Caco-2 (cell line): ENCODE results near the gene SFTPB. TPM values are rescaled to one million over a fixed set of nuclear protein-coding genes. Genes with fewer than 3 reads are reported as not detected.
A peak's percentile ranks its signal among the peaks of the same experiment; 100 is the strongest.

Experiments
- BruUV-seq: library from RNA; stranded (reverse); fragments of 400-500 nt; replicated peaks from 2 replicates; lab custom pipeline; 2021; lab: Mats Ljungman, UMichigan
- CTCF ChIA-PET: fragments of 300-600 bp; sonication (Branson Sonifier 250); formaldehyde crosslinking; loops from one replicate; lab custom pipeline; 2022; ENCODE audit warnings: antibody characterized with exemption; lab: Charles Lee
- POLR2A ChIA-PET: fragments of 300-600 bp; sonication (Branson Sonifier 250); formaldehyde crosslinking; loops from one replicate; lab custom pipeline; 2022; ENCODE audit warnings: antibody characterized with exemption; lab: Charles Lee
- DNase-seq, 2 experiments: peaks; one replicate each; pipeline versions ENCODE4 v3.0.0 to v3.0.0-alpha.2; 2020 to 2022
- H3K27me3 ChIP-seq: replicated peaks from 2 replicates; pipeline ENCODE4 v1.6.0; 2011; ENCODE audit warnings: low read length; ENCODE audit not compliant: control insufficient read depth, insufficient read depth
- H3K36me3 ChIP-seq: 2 replicates; pipeline ENCODE4 v1.5.1; 2011; ENCODE audit warnings: low read length; ENCODE audit not compliant: control insufficient read depth, insufficient read depth
- H3K4me1 ChIP-seq: fragments of 250-450 bp; sonication (Bioruptor Pico); 2 replicates; pipeline ENCODE4 v1.5.1; 2020; ENCODE audit warnings: mild to moderate bottlenecking
- H3K4me3 ChIP-seq: 2 replicates; pipeline ENCODE4 v1.5.1; 2011; ENCODE audit warnings: low read depth, mild to moderate bottlenecking, control low read depth, low read length
- H3K9me3 ChIP-seq: fragments of 250-450 bp; sonication (Bioruptor Pico); 2 replicates; pipeline ENCODE4 v1.5.1; 2020; ENCODE audit warnings: mild to moderate bottlenecking, moderate library complexity
- H3K27ac Mint-ChIP-seq: one replicate; pipeline ENCODE4 v1.8.0; 2022; ENCODE audit warnings: mixed read lengths; ENCODE audit not compliant: unreplicated experiment
- H3K27me3 Mint-ChIP-seq: one replicate; pipeline ENCODE4 v1.8.0; 2022; ENCODE audit warnings: mixed read lengths; ENCODE audit not compliant: insufficient read depth, unreplicated experiment
- H3K36me3 Mint-ChIP-seq: one replicate; pipeline ENCODE4 v1.8.0; 2022; ENCODE audit warnings: mild to moderate bottlenecking, mixed read lengths; ENCODE audit not compliant: insufficient read depth, unreplicated experiment
- H3K4me1 Mint-ChIP-seq: one replicate; pipeline ENCODE4 v1.8.0; 2022; ENCODE audit warnings: low read depth, mixed read lengths; ENCODE audit not compliant: unreplicated experiment
- H3K4me3 Mint-ChIP-seq: one replicate; pipeline ENCODE4 v1.8.0; 2022; ENCODE audit warnings: mild to moderate bottlenecking, moderate library complexity, mixed read lengths; ENCODE audit not compliant: unreplicated experiment
- H3K9me3 Mint-ChIP-seq: one replicate; pipeline ENCODE4 v1.8.0; 2022; ENCODE audit warnings: mixed read lengths; ENCODE audit not compliant: unreplicated experiment
- intact Hi-C: fragments of 100-400 bp; cut with micrococcal nuclease; formaldehyde crosslinking; loops from one replicate; pipeline ENCODE4 v1.10.0; 2022; ENCODE audit not compliant: unreplicated experiment
- total RNA-seq: library from RNA; stranded (reverse); gene quantifications from 2 replicates; pipeline ENCODE4 v1.2.3, GENCODE V29; 2022
- TF ChIP-seq, protein P1 (sequence below), 2 experiments: fragments of 200-600 bp in 1 of 2; IDR thresholded peaks; 1 replicate in 1 of 2; 2 replicates in 1 of 2; pipeline versions ENCODE4 v1.5.1 to v1.8.0; 2011 to 2022; ENCODE audit warnings: antibody characterized with exemption in 1 of 2, control low read depth in 1 of 2, inconsistent platforms in 1 of 2, low read depth in 1 of 2, low read length in 1 of 2, mild to moderate bottlenecking in 1 of 2, moderate library complexity in 1 of 2; ENCODE audit not compliant: insufficient read depth in 1 of 2, severe bottlenecking in 1 of 2, unreplicated experiment in 1 of 2

Gene SFTPB
- total RNA-seq, 1 experiment from 2014 or later: not detected

DNA sequence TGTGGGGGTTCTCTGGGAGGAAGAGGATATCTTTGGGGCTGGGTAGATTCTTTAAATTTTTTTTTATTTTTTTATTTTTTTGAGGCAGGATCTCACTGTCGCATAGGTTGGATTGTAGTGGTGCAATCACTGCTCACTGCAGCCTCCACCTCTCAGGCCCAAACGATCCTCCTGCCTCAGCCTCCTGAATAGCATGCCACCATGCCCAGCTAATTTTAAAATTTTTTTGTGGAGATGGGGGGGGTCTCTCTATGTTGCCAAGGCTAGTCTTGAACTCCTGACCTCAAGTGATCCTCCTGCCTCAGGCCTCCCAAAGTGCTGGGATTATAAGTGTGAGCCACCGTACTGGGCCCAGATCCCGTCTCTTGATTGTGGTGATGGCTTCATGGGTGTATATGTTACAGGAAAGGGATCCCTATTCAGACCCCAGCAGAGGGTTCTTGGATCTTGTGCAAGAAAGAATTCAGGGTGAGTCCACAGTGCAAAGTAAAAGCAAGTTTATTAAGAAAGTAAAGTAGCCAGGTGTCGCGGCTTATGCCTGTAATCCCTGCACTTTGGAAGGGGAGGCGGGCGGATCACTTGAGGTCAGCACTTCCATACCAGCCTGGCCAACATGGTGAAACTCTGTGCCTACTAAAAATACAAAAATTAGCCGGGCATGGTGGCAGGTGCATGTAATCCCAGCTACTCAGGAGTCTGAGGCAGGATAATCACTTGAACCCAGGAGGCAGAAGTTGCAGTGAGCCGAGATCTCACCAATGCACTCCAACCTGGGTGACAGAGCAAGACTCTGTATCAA lies 54.1 kb downstream of the SFTPB start:
- H3K36me3 ChIP-seq: peaks cover 2% of the 10 kb centered on the region; the same call in 1 of the 2 replicates
- TF ChIP-seq, protein P1, sequence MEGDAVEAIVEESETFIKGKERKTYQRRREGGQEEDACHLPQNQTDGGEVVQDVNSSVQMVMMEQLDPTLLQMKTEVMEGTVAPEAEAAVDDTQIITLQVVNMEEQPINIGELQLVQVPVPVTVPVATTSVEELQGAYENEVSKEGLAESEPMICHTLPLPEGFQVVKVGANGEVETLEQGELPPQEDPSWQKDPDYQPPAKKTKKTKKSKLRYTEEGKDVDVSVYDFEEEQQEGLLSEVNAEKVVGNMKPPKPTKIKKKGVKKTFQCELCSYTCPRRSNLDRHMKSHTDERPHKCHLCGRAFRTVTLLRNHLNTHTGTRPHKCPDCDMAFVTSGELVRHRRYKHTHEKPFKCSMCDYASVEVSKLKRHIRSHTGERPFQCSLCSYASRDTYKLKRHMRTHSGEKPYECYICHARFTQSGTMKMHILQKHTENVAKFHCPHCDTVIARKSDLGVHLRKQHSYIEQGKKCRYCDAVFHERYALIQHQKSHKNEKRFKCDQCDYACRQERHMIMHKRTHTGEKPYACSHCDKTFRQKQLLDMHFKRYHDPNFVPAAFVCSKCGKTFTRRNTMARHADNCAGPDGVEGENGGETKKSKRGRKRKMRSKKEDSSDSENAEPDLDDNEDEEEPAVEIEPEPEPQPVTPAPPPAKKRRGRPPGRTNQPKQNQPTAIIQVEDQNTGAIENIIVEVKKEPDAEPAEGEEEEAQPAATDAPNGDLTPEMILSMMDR (IDR thresholded peaks at IDR 0.05; ENCODE audit: insufficient read depth in 1 of 2, low read depth in 1 of 2, low read length in 1 of 2, severe bottlenecking in 1 of 2, unreplicated experiment in 1 of 2): no peak
- Mint-ChIP-seq H3K4me3 (no peak overlapping the region), H3K27me3 (no peaks in the 10 kb centered on the region), H3K27ac (no peak overlapping the region), H3K36me3 (peaks cover 54% of the 10 kb centered on the region), H3K9me3 (no peaks in the 10 kb centered on the region), H3K4me1 (no peaks in the 10 kb centered on the region)
- H3K9me3 ChIP-seq: no peaks in the 10 kb centered on the region
- no peaks in the 10 kb centered on the region for H3K27me3 ChIP-seq
- ChIA-PET CTCF (no interaction called here), POLR2A (no interaction called here)
- intact Hi-C loops: no loop called here
- no TSS peak for BruUV-seq
- H3K4me1 ChIP-seq: peaks cover 5% of the 10 kb centered on the region; the same call in 1 of the 2 replicates
- H3K4me3 ChIP-seq: no peak overlapping the region
- no peak for DNase-seq

DNA sequence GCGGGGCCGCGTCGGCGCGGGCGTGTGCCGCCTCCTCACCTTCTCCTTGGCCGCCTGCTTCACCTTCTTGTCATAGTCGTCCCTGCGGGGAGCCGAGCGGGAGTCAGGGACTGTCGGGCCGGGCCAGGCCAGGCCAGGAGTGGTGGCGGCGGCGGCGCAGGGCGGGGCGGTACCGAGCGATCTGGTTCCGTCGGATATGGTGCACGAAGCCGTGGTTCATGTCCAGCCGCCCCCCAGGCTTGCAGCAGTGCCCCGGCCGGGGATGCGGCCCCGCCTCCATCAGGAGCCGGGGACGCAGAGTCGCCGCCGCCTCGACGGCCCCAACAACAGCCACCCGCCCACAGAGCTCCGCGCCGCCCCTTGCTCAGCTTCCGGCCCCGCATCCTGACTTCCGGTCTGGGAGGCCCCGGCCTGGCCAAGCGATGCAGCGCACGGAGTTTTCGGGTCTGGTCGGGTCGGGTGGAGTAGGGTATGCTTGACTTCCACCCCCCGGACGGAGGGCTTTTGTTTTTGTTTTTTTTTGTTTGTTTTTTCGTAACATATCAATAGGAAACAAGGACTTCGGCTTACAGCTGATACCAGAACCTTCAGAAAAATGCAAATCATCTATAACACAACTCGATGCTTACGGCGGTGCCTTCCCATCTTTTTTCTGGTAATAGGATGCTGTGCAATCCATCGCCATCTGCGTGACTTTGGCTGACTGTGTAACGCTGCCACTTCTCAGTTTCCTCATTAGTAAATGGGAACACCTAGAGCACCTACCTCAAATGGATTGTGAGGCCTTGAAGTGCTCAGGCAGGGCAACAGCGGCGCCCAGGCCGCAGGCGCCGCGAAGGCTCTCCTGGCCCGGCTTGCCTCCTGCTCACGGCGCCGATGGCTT lies 56.1 kb downstream of the SFTPB start, which contains the start of gene C2orf68:
Gene C2orf68 (minus strand): TSS at position 362 of the 883 bp plus-strand sequence. CDS start 82 bp downstream, at position 280.
- POLR2A ChIA-PET: interaction anchor here (0.6 to 1.5 kb wide), 10 partner anchors 9 to 641 kb away, joined by 3 to 19 read pairs (median 6); partner anchors contain the start of genes MAT2A, RNF181, TMEM150A and VAMP8
- intact Hi-C loops: loop anchor here (1.0 kb wide), 2 partner anchors 10 to 191 kb away; partner anchors contain the start of gene TMEM150A
- TF ChIP-seq, protein P1 (IDR thresholded peaks at IDR 0.05; ENCODE audit: insufficient read depth in 1 of 2, low read depth in 1 of 2, low read length in 1 of 2, severe bottlenecking in 1 of 2, unreplicated experiment in 1 of 2): no peak

More for the DNA sequence above, 56.1 kb downstream of the SFTPB start, which contains the start of gene C2orf68:
- Histone ChIP-seq H3K4me3 (peak within 1 kb of the TSS; percentile 74), H3K4me1 (no peaks in the 10 kb centered on the region), H3K9me3 (no peaks in the 10 kb centered on the region), H3K27me3 (no peaks in the 10 kb centered on the region), H3K36me3 (no peaks in the 10 kb centered on the region)
- H3K27me3 Mint-ChIP-seq: no peaks in the 10 kb centered on the region
- H3K4me3 Mint-ChIP-seq: peak within 1 kb of the TSS; percentile 90
- H3K4me1 Mint-ChIP-seq: no peaks in the 10 kb centered on the region
- H3K36me3 Mint-ChIP-seq: peaks cover 57% of the 10 kb centered on the region
- TSS peak; percentile 73 for BruUV-seq
- peak within 1 kb of the TSS; percentile 86 for H3K27ac Mint-ChIP-seq
- CTCF ChIA-PET: interaction anchor here (0.7 to 1.3 kb wide), 6 partner anchors 9 to 71 kb away, joined by 3 to 6 read pairs (median 4); partner anchors contain the start of genes GGCX and TMEM150A
- no peaks in the 10 kb centered on the region for H3K9me3 Mint-ChIP-seq
- DNase-seq: peak; percentile 94 to 95
